Cardiac fibroblast (primary cell): ENCODE measurements around the gene TGFB1I1.
"Not testable (repeated sequence)": the region's sequence is repeated elsewhere in the genome, so short reads cannot be mapped to it uniquely, and the experiment has no call there.

Experiments
- DNase-seq, 2 donors: peaks; one replicate each; pipeline versions ENCODE4 v3.0.0 to v3.0.0-alpha.2; 2010; ENCODE audit warnings: low read depth in 2 of 2
- H3K4me3 ChIP-seq, 2 donors: replicated peaks in 1 of 2; 1 replicate in 1 of 2; 2 replicates in 1 of 2; pipeline ENCODE4 v1.5.1; 2011; ENCODE audit warnings: low read depth in 2 of 2, low read length in 2 of 2, mild to moderate bottlenecking in 2 of 2, moderate library complexity in 1 of 2
- CTCF ChIP-seq: IDR thresholded peaks from one replicate; pipeline ENCODE4 v1.5.1; 2011; ENCODE audit warnings: low read depth, mild to moderate bottlenecking, low read length, inconsistent platforms

The TGFB1I1 gene

DNA sequence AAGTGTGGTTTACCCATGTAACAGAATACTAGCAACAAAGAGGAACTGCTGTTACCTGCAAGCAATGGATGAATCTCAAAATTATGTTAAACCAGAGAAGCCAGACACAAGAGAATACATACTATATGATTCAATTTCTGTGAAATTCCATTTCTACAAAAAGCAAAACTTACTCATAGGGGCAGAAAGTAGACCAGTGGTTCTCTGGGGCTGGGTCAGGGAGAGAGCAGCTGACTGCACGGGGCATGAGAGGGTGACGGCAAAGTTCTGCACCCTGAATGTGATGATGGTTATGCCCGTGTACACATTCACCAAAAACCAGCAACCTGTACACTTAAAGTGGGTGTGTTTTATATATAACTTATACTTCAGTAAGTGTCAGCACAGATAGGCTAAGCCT lies 32.4 kb upstream of the TGFB1I1 start:
- DNase-seq, result no peak
- H3K4me3 ChIP-seq, result no peak overlapping the region

DNA sequence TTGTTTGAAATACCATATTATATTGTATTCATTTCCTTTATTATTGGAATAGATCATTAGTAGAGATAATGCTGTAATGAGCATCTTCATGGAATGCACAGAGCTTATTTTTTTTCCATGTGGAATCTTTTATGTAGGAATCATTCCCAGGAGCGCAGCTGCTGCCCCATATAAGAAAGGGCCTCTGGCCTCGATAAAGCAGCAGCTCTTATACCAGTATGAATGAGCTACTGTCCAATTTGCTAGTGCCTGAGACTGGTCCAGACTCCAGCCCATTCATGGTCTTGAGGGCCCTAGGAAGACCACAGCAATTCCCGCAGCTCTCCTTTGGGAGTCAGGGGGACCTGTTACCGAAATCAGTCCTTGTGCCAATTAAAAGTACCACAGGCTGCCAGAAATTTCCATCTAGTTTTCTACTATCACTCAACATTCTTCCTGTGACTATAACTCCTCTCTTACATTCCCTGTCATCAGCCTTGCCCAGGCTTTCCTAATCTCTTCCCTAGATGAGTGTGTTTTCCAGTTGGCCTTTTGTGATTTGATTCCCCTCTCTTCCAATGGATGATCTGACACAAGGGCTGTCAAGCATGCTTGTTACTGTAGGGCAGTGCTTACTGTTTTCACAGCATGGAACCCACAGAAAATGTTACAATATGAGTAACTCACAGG lies 31.3 kb upstream of the TGFB1I1 start:
- DNase-seq, result no peak
- H3K4me3 ChIP-seq, result no peak overlapping the region
- TF ChIP-seq CTCF, result no peak

More for the DNA sequence above, 32.4 kb upstream of the TGFB1I1 start:
- TF ChIP-seq CTCF, result no peak

DNA sequence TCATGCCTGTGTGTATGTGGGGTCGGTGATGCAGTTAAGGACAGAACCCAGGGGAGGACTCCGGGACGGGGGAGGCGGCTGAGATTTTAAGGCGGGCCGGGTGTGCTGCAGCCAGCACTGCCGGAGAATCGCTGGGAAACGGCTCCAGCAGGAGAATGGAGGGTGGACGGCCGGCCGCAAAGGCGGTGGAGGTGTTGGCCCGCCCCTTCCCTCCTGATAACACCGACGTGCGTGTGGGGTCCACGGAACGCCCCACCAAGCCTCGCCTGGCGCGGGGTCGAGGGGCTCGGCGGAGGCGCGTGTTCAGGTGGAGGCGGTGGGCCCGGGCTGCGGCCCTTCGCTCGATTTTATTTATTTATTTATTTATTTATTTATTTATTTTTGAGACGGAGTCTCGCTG lies 30.0 kb upstream of the TGFB1I1 start:
- no peak for DNase-seq
- TF ChIP-seq CTCF, result no peak
- peak overlapping the region; percentile 70 to 75 for H3K4me3 ChIP-seq

DNA sequence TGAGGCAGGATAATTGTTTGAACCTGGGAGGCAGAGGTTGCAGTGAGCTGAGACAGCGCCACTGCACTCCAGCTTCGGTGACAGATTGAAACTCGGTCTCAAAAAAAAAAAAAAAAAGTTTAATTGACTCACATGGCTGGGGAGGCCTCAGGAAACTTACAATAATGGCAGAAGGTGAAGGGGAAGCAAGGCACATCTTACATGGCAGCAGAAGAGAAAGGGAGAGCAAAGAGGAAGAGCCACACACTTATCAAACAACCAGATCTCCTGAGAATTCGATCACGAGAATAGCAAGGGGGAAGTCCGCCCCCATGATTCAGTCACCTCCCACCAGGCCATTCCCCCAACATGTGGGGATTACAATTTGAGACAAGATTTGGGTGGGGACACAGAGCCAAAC lies 26.0 kb upstream of the TGFB1I1 start:
- H3K4me3 ChIP-seq, DNase-seq: not testable (repeated sequence)

- no peak for DNase-seq
- H3K4me3 ChIP-seq, result no peak overlapping the region
- TF ChIP-seq CTCF, result no peak
Measured at GRCh38 chr16:31451201-31451600, 20.8 kb upstream of the TGFB1I1 start.

GRCh38 chr16:31451681-31452351 lies 20.1 kb upstream of the TGFB1I1 start:
- TF ChIP-seq CTCF, result peak; percentile 85
- H3K4me3 ChIP-seq, result no peak overlapping the region
- DNase-seq, result peak; percentile 73 to 77

GRCh38 chr16:31452631-31453106 lies 19.3 kb upstream of the TGFB1I1 start:
- TF ChIP-seq CTCF, result no peak
- peak; percentile 93 to 95 for DNase-seq
- no peak overlapping the region for H3K4me3 ChIP-seq
